GM19023 (cell line): ENCODE data around the gene ELMOD1.
A peak's percentile ranks its signal among the peaks of the same experiment; 100 is the strongest.

ENCODE experiments used
- ATAC-seq: cut with Tn5 transposase; IDR thresholded peaks from one replicate; pipeline ENCODE4 v1.9.1; 2021; ENCODE audit warnings: mild to moderate bottlenecking, moderate library complexity; ENCODE audit not compliant: unreplicated experiment

Gene ELMOD1

GRCh38 chr11:107583629-107584195 is 7.2 kb upstream of the ELMOD1 start:
- no peak for ATAC-seq

- ATAC-seq: no peak
Measured at GRCh38 chr11:107587306-107587979, 3.5 kb upstream of the ELMOD1 start.

GRCh38 chr11:107591378-107592230 is 657 bp downstream of the ELMOD1 start:
- ATAC-seq: peak; percentile 36

- no peak for ATAC-seq
Measured at GRCh38 chr11:107592231-107592590, 1.3 kb downstream of the ELMOD1 start.

GRCh38 chr11:107592813-107593212 is 1.9 kb downstream of the ELMOD1 start:
- ATAC-seq: no peak

GRCh38 chr11:107593951-107594350 is 3.0 kb downstream of the ELMOD1 start:
- ATAC-seq: no peak

GRCh38 chr11:107594736-107595135 is 3.8 kb downstream of the ELMOD1 start:
- no peak for ATAC-seq

GRCh38 chr11:107598225-107599139 is 7.5 kb downstream of the ELMOD1 start:
- ATAC-seq: peak; percentile 55

- no peak for ATAC-seq
Measured at GRCh38 chr11:107605061-107606006, 14.4 kb downstream of the ELMOD1 start.

- no peak for ATAC-seq
Measured at GRCh38 chr11:107606141-107606540, 15.2 kb downstream of the ELMOD1 start.

- ATAC-seq: no peak
Measured at GRCh38 chr11:107608809-107609208, 17.9 kb downstream of the ELMOD1 start.

GRCh38 chr11:107609400-107610218 is 18.7 kb downstream of the ELMOD1 start:
- ATAC-seq: no peak

GRCh38 chr11:107612445-107612844 is 21.5 kb downstream of the ELMOD1 start:
- no peak for ATAC-seq

GRCh38 chr11:107619926-107620325 is 29.0 kb downstream of the ELMOD1 start:
- no peak for ATAC-seq

GRCh38 chr11:107621081-107621480 is 30.1 kb downstream of the ELMOD1 start:
- ATAC-seq: no peak

- ATAC-seq: no peak
Measured at GRCh38 chr11:107623183-107623582, 32.2 kb downstream of the ELMOD1 start.

- ATAC-seq: no peak
Measured at GRCh38 chr11:107624983-107625684, 34.2 kb downstream of the ELMOD1 start.

- ATAC-seq: no peak
Measured at GRCh38 chr11:107625685-107625989, 34.7 kb downstream of the ELMOD1 start.

- no peak for ATAC-seq
Measured at GRCh38 chr11:107631043-107631442, 40.1 kb downstream of the ELMOD1 start.
